ENCODE data around the gene FCN2.

GRCh38 chr9:134842321-134842720, 38.3 kb upstream of the FCN2 start:
- no peak for TF ChIP-seq CTCF (IDR thresholded peaks at IDR 0.05)
- TF ChIP-seq POLR2A (IDR thresholded peaks at IDR 0.05), result no peak

Data from esophagus squamous epithelium (tissue), 4 donors.